Activated naive CD8-positive, alpha-beta T cell treated with anti-CD3 and anti-CD28 coated beads, Interleukin-2, amount 10 ng/mL, durations not matched to agents 7 days and 5 days (primary cell): Measurements from ENCODE around the gene IFNA2. TPM values are rescaled to one million over a fixed set of nuclear protein-coding genes. Genes with fewer than 3 reads are reported as not detected.
"Not testable (repeated sequence)": the region's sequence is repeated elsewhere in the genome, so short reads cannot be mapped to it uniquely, and the experiment has no call there.

ENCODE experiments used
- ATAC-seq: fragments of 150-1000 bp; cut with Tn5 transposase; one replicate; pipeline ENCODE4 v1.10.0; 2021; ENCODE audit warnings: low read depth, moderate library complexity
- POLR2A ChIA-PET: fragments of 350-600 bp; sonication (Branson Sonifier 250); formaldehyde crosslinking; loops from one replicate; lab custom pipeline; 2021; ENCODE audit warnings: antibody characterized with exemption; lab: Charles Lee
- DNase-seq: peaks from one replicate; pipeline ENCODE4 v3.0.0; 2021
- H3K27ac Mint-ChIP-seq: one replicate; pipeline ENCODE4 v1.8.0; 2022; ENCODE audit warnings: mild to moderate bottlenecking, mixed read lengths
- H3K27me3 Mint-ChIP-seq: one replicate; pipeline ENCODE4 v1.8.0; 2022; ENCODE audit warnings: mild to moderate bottlenecking, moderate library complexity, mixed read lengths
- H3K36me3 Mint-ChIP-seq: one replicate; pipeline ENCODE4 v1.8.0; 2021; ENCODE audit warnings: mild to moderate bottlenecking, mixed read lengths
- H3K4me1 Mint-ChIP-seq: one replicate; pipeline ENCODE4 v1.8.0; 2021; ENCODE audit warnings: mixed read lengths
- H3K4me3 Mint-ChIP-seq: one replicate; pipeline ENCODE4 v1.8.0; 2022; ENCODE audit warnings: mild to moderate bottlenecking, moderate library complexity, mixed read lengths
- H3K9me3 Mint-ChIP-seq: one replicate; pipeline ENCODE4 v1.8.0; 2021; ENCODE audit warnings: mixed read lengths
- total RNA-seq, 2 experiments: library from RNA; stranded (reverse); gene quantifications; one replicate each; pipeline ENCODE4 v1.2.3, GENCODE V29; 2021

IFNA2 gene
- total RNA-seq, 2 experiments from 2014 or later: not detected

GRCh38 chr9:21402386-21403251 is 17.4 kb upstream of the IFNA2 start:
- H3K9me3 Mint-ChIP-seq: no peaks in the 10 kb centered on the region
- peaks cover 7% of the 10 kb centered on the region for H3K4me1 Mint-ChIP-seq
- ATAC-seq: no peak
- peak overlapping the region; percentile 80 for H3K4me3 Mint-ChIP-seq
- DNase-seq: peak; percentile 48
- POLR2A ChIA-PET: no interaction called here
- H3K27ac Mint-ChIP-seq: no peak overlapping the region
- peaks cover 62% of the 10 kb centered on the region for H3K27me3 Mint-ChIP-seq
- H3K36me3 Mint-ChIP-seq: no peaks in the 10 kb centered on the region

GRCh38 chr9:21399956-21400355 is 14.8 kb upstream of the IFNA2 start:
- no peak for ATAC-seq
- Mint-ChIP-seq H3K27me3 (peaks cover 69% of the 10 kb centered on the region), H3K4me3 (no peak overlapping the region), H3K9me3 (no peaks in the 10 kb centered on the region), H3K27ac (no peak overlapping the region), H3K36me3 (no peaks in the 10 kb centered on the region), H3K4me1 (peaks cover 12% of the 10 kb centered on the region)
- POLR2A ChIA-PET: no interaction called here
- no peak for DNase-seq

GRCh38 chr9:21398955-21399489 is 13.8 kb upstream of the IFNA2 start:
- no peak for ATAC-seq
- POLR2A ChIA-PET: no interaction called here
- H3K27me3 Mint-ChIP-seq: peaks cover 59% of the 10 kb centered on the region

GRCh38 chr9:21395778-21396717 is 10.8 kb upstream of the IFNA2 start:
- no peak overlapping the region for H3K27ac Mint-ChIP-seq
- H3K4me3 Mint-ChIP-seq: peak overlapping the region; percentile 68
- peaks cover 60% of the 10 kb centered on the region for H3K27me3 Mint-ChIP-seq
- DNase-seq: peak; percentile 73
- POLR2A ChIA-PET: interaction anchor here (0.8 to 1.3 kb wide), 3 partner anchors 15 to 61 kb away, joined by 3 to 4 read pairs (median 3); partner anchors contain the start of gene KLHL9
- H3K9me3 Mint-ChIP-seq: no peaks in the 10 kb centered on the region
- no peaks in the 10 kb centered on the region for H3K36me3 Mint-ChIP-seq
- peak; percentile 86 for ATAC-seq
- peaks cover 8% of the 10 kb centered on the region for H3K4me1 Mint-ChIP-seq

More at GRCh38 chr9:21398955-21399489, 13.8 kb upstream of the IFNA2 start:
- no peak overlapping the region for H3K27ac Mint-ChIP-seq
- no peaks in the 10 kb centered on the region for H3K36me3 Mint-ChIP-seq
- H3K4me1 Mint-ChIP-seq: peaks cover 12% of the 10 kb centered on the region
- H3K4me3 Mint-ChIP-seq: no peak overlapping the region
- H3K9me3 Mint-ChIP-seq: no peaks in the 10 kb centered on the region
- no peak for DNase-seq

GRCh38 chr9:21392270-21392669 is 7.1 kb upstream of the IFNA2 start:
- Mint-ChIP-seq H3K36me3 (peaks cover 1% of the 10 kb centered on the region), H3K4me1 (peaks cover 4% of the 10 kb centered on the region), H3K27ac (no peak overlapping the region), H3K27me3 (peaks cover 57% of the 10 kb centered on the region), H3K4me3 (no peak overlapping the region), H3K9me3 (no peaks in the 10 kb centered on the region)
- no peak for DNase-seq
- ATAC-seq: peak; percentile 17
- POLR2A ChIA-PET: no interaction called here

- POLR2A ChIA-PET: no interaction called here
- H3K4me3 Mint-ChIP-seq: peak overlapping the region; percentile 37
- no peak for DNase-seq
- peaks cover 19% of the 10 kb centered on the region for H3K4me1 Mint-ChIP-seq
- H3K27ac Mint-ChIP-seq: no peak overlapping the region
- H3K36me3 Mint-ChIP-seq: peaks cover 4% of the 10 kb centered on the region
- peaks cover 28% of the 10 kb centered on the region for H3K27me3 Mint-ChIP-seq
- H3K9me3 Mint-ChIP-seq: peaks cover 5% of the 10 kb centered on the region
- no peak for ATAC-seq
These were observed 1.6 kb downstream of the IFNA2 start for GRCh38 chr9:21383627-21384026.

GRCh38 chr9:21381448-21382339 is 3.5 kb downstream of the IFNA2 start:
- H3K4me1 Mint-ChIP-seq: peaks cover 19% of the 10 kb centered on the region
- H3K27ac Mint-ChIP-seq: peak overlapping the region; percentile 26
- DNase-seq (no peak), ATAC-seq (peak; percentile 96)
- peaks cover 25% of the 10 kb centered on the region for H3K27me3 Mint-ChIP-seq
- POLR2A ChIA-PET: interaction anchor here (1.3 kb wide), 1 partner anchor 14 kb away, joined by 4 read pairs; no protein-coding TSS in a partner anchor
- H3K4me3 Mint-ChIP-seq: peak overlapping the region; percentile 70
- H3K9me3 Mint-ChIP-seq: peaks cover 5% of the 10 kb centered on the region
- peaks cover 2% of the 10 kb centered on the region for H3K36me3 Mint-ChIP-seq

- H3K4me1 Mint-ChIP-seq, DNase-seq, H3K9me3 Mint-ChIP-seq, H3K36me3 Mint-ChIP-seq, ATAC-seq, H3K27ac Mint-ChIP-seq, H3K4me3 Mint-ChIP-seq, POLR2A ChIA-PET: not testable (repeated sequence)
- H3K27me3 Mint-ChIP-seq: peaks cover 14% of the 10 kb centered on the region
These were observed 13.7 kb downstream of the IFNA2 start for GRCh38 chr9:21371467-21371866.

- peaks cover 28% of the 10 kb centered on the region for H3K27me3 Mint-ChIP-seq
- H3K9me3 Mint-ChIP-seq: peaks cover 2% of the 10 kb centered on the region
These were observed 17.2 kb downstream of the IFNA2 start, which contains the start of gene IFNA13 for GRCh38 chr9:21367957-21368356. IFNA13 (minus strand) TSS chr9:21368057; CDS start chr9:21368010, 47 bp downstream.

GRCh38 chr9:21367169-21367568 is 18.0 kb downstream of the IFNA2 start:
- H3K4me1 Mint-ChIP-seq, H3K4me3 Mint-ChIP-seq, H3K9me3 Mint-ChIP-seq, DNase-seq, H3K27ac Mint-ChIP-seq, POLR2A ChIA-PET, ATAC-seq, H3K36me3 Mint-ChIP-seq: not testable (repeated sequence)
- peaks cover 26% of the 10 kb centered on the region for H3K27me3 Mint-ChIP-seq

More at GRCh38 chr9:21367957-21368356, 17.2 kb downstream of the IFNA2 start, which contains the start of gene IFNA13:
- no peaks in the 10 kb centered on the region for H3K4me1 Mint-ChIP-seq
- no peak for ATAC-seq
- H3K36me3 Mint-ChIP-seq: no peaks in the 10 kb centered on the region
- H3K4me3 Mint-ChIP-seq: no peak within 1 kb of the TSS
- POLR2A ChIA-PET: no interaction called here
- no peak for DNase-seq
- H3K27ac Mint-ChIP-seq: no peak within 1 kb of the TSS

GRCh38 chr9:21362287-21362686 is 22.9 kb downstream of the IFNA2 start:
- Mint-ChIP-seq H3K27me3 (peaks cover 18% of the 10 kb centered on the region), H3K9me3 (peaks cover 2% of the 10 kb centered on the region), H3K27ac (no peak overlapping the region), H3K36me3 (peaks cover 1% of the 10 kb centered on the region), H3K4me3 (no peak overlapping the region), H3K4me1 (peaks cover 11% of the 10 kb centered on the region)
- POLR2A ChIA-PET: no interaction called here
- no peak for DNase-seq
- ATAC-seq: no peak
